Measurements from ENCODE around the gene ZEB1. TPM values are rescaled to one million over a fixed set of nuclear protein-coding genes. Genes with fewer than 3 reads are reported as not detected.

The ZEB1 gene
- total and polyA plus RNA-seq, 2 of the 8 experiments (the other 6 are each of a cell fraction or from before 2014, with no cell fraction given): 0.08 to 0.15 TPM

DNA sequence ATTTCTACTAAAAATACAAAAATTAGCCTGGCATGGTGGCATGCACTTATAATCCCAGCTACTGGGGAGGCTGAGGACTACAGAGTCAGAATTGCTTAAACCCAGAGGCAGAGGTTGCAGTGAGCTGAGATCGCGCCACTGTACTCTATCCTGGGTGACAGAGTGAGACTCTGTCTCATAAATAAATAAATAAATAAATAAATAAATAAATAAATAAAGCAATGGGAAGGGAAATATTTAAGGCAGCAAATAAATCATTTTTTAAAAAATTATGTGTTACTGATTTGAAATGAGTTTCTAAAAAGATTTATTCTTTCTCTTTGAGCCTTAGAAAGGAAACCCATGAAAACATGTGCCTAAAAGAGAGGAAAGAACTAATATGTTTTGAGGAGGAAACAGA lies 45.2 kb upstream of the ZEB1 start:
- ChIA-PET POLR2A (ENCODE audit: partially characterized antibody) (no interaction called here), CTCF (ENCODE audit: partially characterized antibody) (no interaction called here)
- Histone ChIP-seq H2BK15ac (ENCODE audit: low read length) (no peak overlapping the region), H4K8ac (ENCODE audit: extremely low read depth, insufficient read depth, low read length) (no peak overlapping the region), H4K20me1 (replicated peaks in 1 of 2; ENCODE audit: control insufficient read depth in 1 of 2, insufficient read depth in 2 of 2, low read length in 2 of 2) (no peaks in the 10 kb centered on the region), H3K4me3 (ENCODE audit: extremely low read depth in 1 of 4, insufficient read depth in 2 of 4, low read depth in 3 of 4, low read length in 4 of 4) (no peak overlapping the region), H2AK5ac (ENCODE audit: low read depth, low read length) (no peak overlapping the region), H2AFZ (ENCODE audit: low read length) (no peak overlapping the region), H2BK120ac (replicated peaks; ENCODE audit: low read depth, low read length) (no peak overlapping the region), H3K18ac (ENCODE audit: extremely low read depth, low read length) (no peak overlapping the region), H4K91ac (replicated peaks; ENCODE audit: insufficient read length, low read length) (no peak overlapping the region), H3K36me3 (ENCODE audit: control insufficient read depth in 2 of 4, insufficient read depth in 4 of 4, low read length in 3 of 4) (no peaks in the 10 kb centered on the region), H3K9ac (replicated peaks in 1 of 4; ENCODE audit: extremely low read depth in 1 of 4, low read depth in 3 of 4, low read length in 3 of 4) (no peak overlapping the region), H3K79me1 (ENCODE audit: low read depth, low read length) (no peaks in the 10 kb centered on the region), H3K9me3 (ENCODE audit: insufficient read depth in 2 of 2, low read depth in 1 of 2, low read length in 1 of 2) (no peaks in the 10 kb centered on the region), H3K56ac (replicated peaks; ENCODE audit: insufficient read length, low read depth, low read length) (no peak overlapping the region), H2BK5ac (ENCODE audit: low read depth, low read length) (no peak overlapping the region), H3K79me2 (ENCODE audit: control insufficient read depth in 1 of 2, insufficient read depth in 2 of 2, low read length in 2 of 2) (no peaks in the 10 kb centered on the region), H3K4me2 (ENCODE audit: insufficient read depth in 1 of 2, low read depth in 2 of 2, low read length in 2 of 2) (no peak overlapping the region), H2BK20ac (ENCODE audit: low read length) (no peak overlapping the region), H3K23me2 (ENCODE audit: low read depth, low read length) (no peaks in the 10 kb centered on the region), H3K4me1 (replicated peaks in 1 of 4; ENCODE audit: control insufficient read depth in 3 of 4, insufficient read depth in 4 of 4, low read length in 3 of 4) (no peaks in the 10 kb centered on the region), H3K14ac (ENCODE audit: insufficient read length) (no peak overlapping the region), H3K27me3 (replicated peaks in 1 of 4; ENCODE audit: control insufficient read depth in 3 of 4, extremely low read depth in 1 of 4, insufficient read depth in 3 of 4, low read length in 3 of 4) (no peaks in the 10 kb centered on the region), H3K4ac (replicated peaks; ENCODE audit: insufficient read length, low read depth, low read length) (no peak overlapping the region), H4K5ac (ENCODE audit: insufficient read length, low read depth, low read length) (no peak overlapping the region), H3K27ac (ENCODE audit: low read depth, low read length) (no peak overlapping the region), H2BK12ac (ENCODE audit: low read depth, low read length) (no peak overlapping the region), H3K23ac (ENCODE audit: insufficient read length) (no peak overlapping the region)
- no peak for FAIRE-seq
- TF ChIP-seq POU5F1 (IDR thresholded peaks at IDR 0.05; ENCODE audit: low read depth, low read length) (no peak), JUND (IDR thresholded peaks at IDR 0.05; ENCODE audit: low read length) (no peak), GABPA (IDR thresholded peaks at IDR 0.05; ENCODE audit: borderline replicate concordance, insufficient read depth, low read length) (no peak), TAF7 (optimal IDR thresholded peaks at IDR 0.05; ENCODE audit: borderline replicate concordance, low read depth, low read length) (no peak), CREB1 (IDR thresholded peaks at IDR 0.05) (no peak), SP2 (IDR thresholded peaks at IDR 0.05; ENCODE audit: low read length) (no peak), SIRT6 (IDR thresholded peaks at IDR 0.05; ENCODE audit: low read length) (no peak), MAFK (IDR thresholded peaks at IDR 0.05; ENCODE audit: low read depth, low read length) (no peak), SUZ12 (IDR thresholded peaks at IDR 0.05; ENCODE audit: low read length) (no peak), POLR2AphosphoS5 (IDR thresholded peaks at IDR 0.05; ENCODE audit: low read depth, low read length) (no peak), SP1 (IDR thresholded peaks at IDR 0.05; ENCODE audit: low read depth, low read length) (no peak), EZH2 (IDR thresholded peaks at IDR 0.05; ENCODE audit: low read depth, low read length, severe bottlenecking) (no peak)
- TF ChIP-seq, protein P1, sequence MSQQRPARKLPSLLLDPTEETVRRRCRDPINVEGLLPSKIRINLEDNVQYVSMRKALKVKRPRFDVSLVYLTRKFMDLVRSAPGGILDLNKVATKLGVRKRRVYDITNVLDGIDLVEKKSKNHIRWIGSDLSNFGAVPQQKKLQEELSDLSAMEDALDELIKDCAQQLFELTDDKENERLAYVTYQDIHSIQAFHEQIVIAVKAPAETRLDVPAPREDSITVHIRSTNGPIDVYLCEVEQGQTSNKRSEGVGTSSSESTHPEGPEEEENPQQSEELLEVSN (IDR thresholded peaks at IDR 0.05): no peak
- TF ChIP-seq, protein P2, sequence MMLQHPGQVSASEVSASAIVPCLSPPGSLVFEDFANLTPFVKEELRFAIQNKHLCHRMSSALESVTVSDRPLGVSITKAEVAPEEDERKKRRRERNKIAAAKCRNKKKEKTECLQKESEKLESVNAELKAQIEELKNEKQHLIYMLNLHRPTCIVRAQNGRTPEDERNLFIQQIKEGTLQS (IDR thresholded peaks at IDR 0.05; ENCODE audit: insufficient read depth, low read depth, low read length): no peak
- TF ChIP-seq, protein P3, sequence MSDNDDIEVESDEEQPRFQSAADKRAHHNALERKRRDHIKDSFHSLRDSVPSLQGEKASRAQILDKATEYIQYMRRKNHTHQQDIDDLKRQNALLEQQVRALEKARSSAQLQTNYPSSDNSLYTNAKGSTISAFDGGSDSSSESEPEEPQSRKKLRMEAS (IDR thresholded peaks at IDR 0.05): no peak
- no peak for DNase-seq (ENCODE audit: low read depth in 1 of 2, low spot score in 2 of 2)
- 95% methylated on average over 2 of the region's 2 CpGs; no CpG with 5 or more reads in 1 of the 2 experiments for WGBS, 2 experiments (ENCODE audit: extremely low coverage in 1 of 2, insufficient coverage in 1 of 2, insufficient read length in 1 of 2, insufficient replicate concordance in 2 of 2, low coverage in 1 of 2, low lambda C conversion rate in 2 of 2, missing lambda C conversion rate in 1 of 2)
